ENCODE measurements around the gene GIPC3. TPM values are rescaled to one million over a fixed set of nuclear protein-coding genes. Genes with fewer than 3 reads are reported as not detected.
A peak's percentile ranks its signal among the peaks of the same experiment; 100 is the strongest.

GIPC3 gene
- total RNA-seq, 2 donors from 2014 or later, result 13.9 to 14.6 TPM

- peak; percentile 55 for DNase-seq (ENCODE audit: low spot score)
- intact Hi-C loops (cut with DNase I), result no loop called here
Measured at GRCh38 chr19:3591876-3592613, 6.8 kb downstream of the GIPC3 start.

- DNase-seq (ENCODE audit: low spot score), result peak; percentile 73
- intact Hi-C loops (cut with DNase I), result no loop called here
Measured at GRCh38 chr19:3593156-3593555, 7.9 kb downstream of the GIPC3 start.

GRCh38 chr19:3595521-3596061 is 10.3 kb downstream of the GIPC3 start:
- DNase-seq (ENCODE audit: low spot score), result peak; percentile 76
- intact Hi-C loops (cut with DNase I), result no loop called here

- peak; percentile 67 for DNase-seq (ENCODE audit: low spot score)
- intact Hi-C loops (cut with DNase I), result no loop called here
Measured at GRCh38 chr19:3599776-3600187, 14.5 kb downstream of the GIPC3 start.

- no peak for DNase-seq (ENCODE audit: low spot score)
- intact Hi-C loops (cut with DNase I), result no loop called here
Measured at GRCh38 chr19:3601021-3601420, 15.7 kb downstream of the GIPC3 start.

GRCh38 chr19:3603121-3603811 is 18.0 kb downstream of the GIPC3 start:
- peak; percentile 83 for DNase-seq (ENCODE audit: low spot score)
- intact Hi-C loops (cut with DNase I), result no loop called here

GRCh38 chr19:3604227-3604986 is 19.1 kb downstream of the GIPC3 start:
- intact Hi-C loops (cut with DNase I), result no loop called here
- DNase-seq (ENCODE audit: low spot score), result peak; percentile 83

GRCh38 chr19:3604987-3605343 is 19.7 kb downstream of the GIPC3 start:
- intact Hi-C loops (cut with DNase I), result no loop called here
- peak; percentile 80 for DNase-seq (ENCODE audit: low spot score)

GRCh38 chr19:3605361-3605760 is 20.1 kb downstream of the GIPC3 start:
- intact Hi-C loops (cut with DNase I), result no loop called here
- no peak for DNase-seq (ENCODE audit: low spot score)

GRCh38 chr19:3605770-3606169 is 20.5 kb downstream of the GIPC3 start:
- intact Hi-C loops (cut with DNase I), result no loop called here
- no peak for DNase-seq (ENCODE audit: low spot score)

- DNase-seq (ENCODE audit: low spot score), result peak; percentile 81
- intact Hi-C loops (cut with DNase I), result no loop called here
Measured at GRCh38 chr19:3606174-3606689, 21.0 kb downstream of the GIPC3 start.

- intact Hi-C loops (cut with DNase I), result no loop called here
Measured at GRCh38 chr19:3606690-3607289, 21.5 kb downstream of the GIPC3 start, which contains the start of gene TBXA2R. TBXA2R (minus strand) TSS chr19:3606875; CDS start chr19:3600634, 6,241 bp downstream.

GRCh38 chr19:3607303-3608078 is 22.2 kb downstream of the GIPC3 start:
- intact Hi-C loops (cut with DNase I), result no loop called here
- peak; percentile 85 for DNase-seq (ENCODE audit: low spot score)

More at GRCh38 chr19:3606690-3607289, 21.5 kb downstream of the GIPC3 start, which contains the start of gene TBXA2R:
- peak; percentile 91 for DNase-seq (ENCODE audit: low spot score)

GRCh38 chr19:3608079-3608641 is 22.9 kb downstream of the GIPC3 start:
- intact Hi-C loops (cut with DNase I), result no loop called here
- no peak for DNase-seq (ENCODE audit: low spot score)

- DNase-seq (ENCODE audit: low spot score), result no peak
- intact Hi-C loops (cut with DNase I), result no loop called here
Measured at GRCh38 chr19:3608750-3609322, 23.6 kb downstream of the GIPC3 start.

GRCh38 chr19:3609779-3610719 is 24.8 kb downstream of the GIPC3 start:
- no peak for DNase-seq (ENCODE audit: low spot score)
- intact Hi-C loops (cut with DNase I), result loop anchor here in 1 of 2 donors (1.0 kb wide), 1 partner anchor 143 kb away; no protein-coding TSS in a partner anchor

All from posterior vena cava (tissue), 2 donors.